HG02642 (cell line): ENCODE results near the gene AQP1.

Experiments used
- ATAC-seq: cut with Tn5 transposase; IDR thresholded peaks from one replicate; pipeline ENCODE4 v1.9.1; 2021; ENCODE audit warnings: mild to moderate bottlenecking; ENCODE audit not compliant: unreplicated experiment, poor library complexity

The AQP1 gene

DNA sequence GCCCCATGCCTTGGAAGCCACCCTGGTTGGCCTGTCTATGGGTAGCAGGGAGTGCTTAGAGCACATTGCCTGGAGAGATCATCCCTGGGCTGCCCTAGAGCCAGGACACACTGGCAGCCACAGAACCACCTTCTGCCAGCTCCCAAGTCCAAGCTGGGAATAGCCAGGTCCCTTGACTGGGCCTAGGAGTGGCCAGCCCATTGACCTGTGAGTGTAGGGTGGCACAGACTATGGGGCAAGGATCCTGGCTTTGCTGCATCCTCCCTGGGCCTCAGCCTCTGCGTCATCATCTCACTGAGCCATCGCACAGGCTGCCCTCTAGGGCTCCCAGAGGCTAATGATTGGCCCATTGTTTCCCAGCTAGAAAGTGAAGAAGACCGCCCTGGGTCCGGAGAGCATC is 7.0 kb downstream of the AQP1 start:
- no peak for ATAC-seq

DNA sequence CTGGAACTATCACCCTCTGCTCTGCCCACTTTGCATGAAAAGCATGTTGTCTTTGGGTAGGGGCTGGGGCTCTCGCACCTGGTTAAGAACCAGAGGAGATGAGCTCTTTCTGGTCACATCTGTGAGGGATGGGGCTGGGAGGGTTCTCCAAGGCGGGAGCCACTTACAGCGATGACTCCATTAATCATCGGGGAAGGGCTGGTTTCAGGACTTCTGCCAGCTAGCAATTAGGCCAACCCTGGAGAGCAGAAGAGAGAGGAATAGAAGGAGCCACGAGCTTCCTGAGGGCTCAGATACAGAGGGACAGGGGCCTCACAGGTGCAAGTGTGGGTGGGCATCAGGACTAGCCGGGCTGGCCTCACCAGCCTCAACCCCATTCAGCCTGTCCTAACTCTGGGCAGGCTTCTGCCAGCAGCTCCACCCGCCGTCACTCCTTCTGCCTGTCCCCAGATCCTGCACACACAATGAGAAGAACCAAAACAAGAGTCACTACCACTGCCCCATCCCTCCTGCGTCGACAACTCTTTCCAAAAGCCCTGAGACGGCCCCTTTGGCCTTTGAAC is 8.4 kb downstream of the AQP1 start:
- no peak for ATAC-seq

DNA sequence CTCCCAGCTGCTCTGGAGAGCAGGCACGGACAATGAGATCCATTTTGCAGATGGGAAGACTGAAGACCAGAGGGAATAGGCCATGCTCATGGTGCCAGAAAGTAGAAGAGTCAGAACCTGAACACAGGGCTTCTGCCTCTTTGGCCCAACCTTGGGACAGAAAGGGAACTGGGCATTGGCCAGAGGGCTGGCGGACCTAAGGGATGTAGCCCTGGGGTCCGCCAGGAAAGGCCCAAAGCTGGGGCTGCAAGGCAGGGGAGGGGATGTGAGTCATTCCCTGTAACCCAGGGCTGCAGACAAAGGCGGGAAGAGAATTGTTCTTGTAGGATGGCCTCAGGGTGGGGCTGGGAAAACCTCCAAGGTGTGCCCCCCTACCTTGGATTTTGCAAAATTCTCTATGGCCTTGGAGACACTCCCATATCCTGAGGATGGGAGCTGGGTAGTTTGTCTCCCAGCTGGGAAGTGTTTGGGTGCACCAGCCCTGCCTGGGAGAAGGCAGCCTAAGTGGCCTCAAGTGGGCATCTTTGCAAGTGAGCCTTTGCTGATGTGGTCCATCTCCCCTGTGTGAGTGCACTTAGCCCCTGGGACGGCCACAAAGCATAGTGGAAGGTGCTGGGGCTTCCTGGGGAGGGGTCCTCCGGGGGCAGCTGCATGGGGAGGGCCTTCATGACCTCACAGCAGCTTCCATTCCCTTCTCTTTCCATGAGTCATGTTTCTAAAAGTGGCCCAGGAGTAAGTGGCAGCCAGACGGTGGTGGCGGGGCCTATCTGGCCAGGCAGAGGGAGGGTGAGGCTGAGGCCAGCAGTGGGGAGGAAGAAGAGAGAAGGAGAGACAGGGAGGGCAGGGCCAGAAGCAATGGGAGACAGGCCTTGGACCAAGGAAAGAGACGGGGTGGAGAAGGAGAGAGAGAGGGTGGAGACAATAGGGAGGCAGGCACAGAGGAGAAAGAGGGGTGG is 9.2 kb downstream of the AQP1 start:
- no peak for ATAC-seq

DNA sequence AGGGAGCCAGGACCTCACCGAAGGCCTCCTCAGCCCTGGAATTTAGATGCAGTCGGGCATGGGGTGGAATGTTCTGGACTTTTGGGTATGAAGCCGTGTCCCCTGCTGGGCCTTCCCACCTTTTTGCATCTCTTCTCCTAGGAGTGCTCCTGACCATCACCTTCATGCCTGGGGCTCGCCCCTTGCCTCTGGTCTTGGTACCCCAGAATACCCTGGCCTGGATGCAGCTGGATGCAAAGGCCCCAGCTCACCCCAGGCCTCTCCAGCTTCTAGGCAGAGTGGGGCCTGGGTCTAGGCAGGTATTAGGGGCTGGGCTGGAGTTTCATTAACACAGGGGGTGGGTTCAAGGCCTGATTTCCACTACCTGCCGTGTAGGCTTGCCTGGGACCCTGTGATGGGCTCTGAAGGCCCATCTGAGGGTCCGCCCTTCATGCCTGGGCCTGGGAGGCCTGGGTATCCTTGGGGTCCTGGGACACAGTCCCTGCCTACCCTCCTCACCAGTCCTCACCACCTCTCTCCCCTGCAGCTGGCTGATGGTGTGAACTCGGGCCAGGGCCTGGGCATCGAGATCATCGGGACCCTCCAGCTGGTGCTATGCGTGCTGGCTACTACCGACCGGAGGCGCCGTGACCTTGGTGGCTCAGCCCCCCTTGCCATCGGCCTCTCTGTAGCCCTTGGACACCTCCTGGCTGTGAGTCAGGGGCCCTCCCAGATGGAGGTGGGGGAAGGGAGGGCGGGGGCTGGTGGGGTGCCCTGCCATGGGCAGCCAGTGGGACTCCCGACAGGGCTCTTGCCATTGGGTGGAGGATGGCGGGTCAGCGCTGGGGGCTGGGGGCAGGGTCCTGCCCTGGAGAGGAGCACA is 10.1 kb downstream of the AQP1 start:
- ATAC-seq = no peak

DNA sequence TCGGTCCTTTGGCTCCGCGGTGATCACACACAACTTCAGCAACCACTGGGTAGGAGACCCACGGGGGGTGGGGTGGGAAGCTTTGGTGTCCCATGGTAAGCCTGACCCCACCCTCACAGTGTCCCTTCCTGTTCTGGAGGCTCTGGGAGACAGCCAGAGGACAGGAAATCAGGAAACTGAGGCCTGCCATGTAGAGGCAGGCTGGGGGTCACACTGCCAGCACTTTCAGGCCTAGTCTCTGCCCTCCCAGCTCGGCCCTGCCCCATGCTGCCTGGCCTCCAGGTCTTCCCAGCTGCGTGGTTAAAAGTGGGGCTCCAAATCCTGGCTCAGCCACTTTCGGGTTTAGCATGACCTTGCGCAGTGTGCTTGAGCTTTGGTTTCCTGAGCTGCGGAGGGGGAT is 10.9 kb downstream of the AQP1 start:
- ATAC-seq = no peak

DNA sequence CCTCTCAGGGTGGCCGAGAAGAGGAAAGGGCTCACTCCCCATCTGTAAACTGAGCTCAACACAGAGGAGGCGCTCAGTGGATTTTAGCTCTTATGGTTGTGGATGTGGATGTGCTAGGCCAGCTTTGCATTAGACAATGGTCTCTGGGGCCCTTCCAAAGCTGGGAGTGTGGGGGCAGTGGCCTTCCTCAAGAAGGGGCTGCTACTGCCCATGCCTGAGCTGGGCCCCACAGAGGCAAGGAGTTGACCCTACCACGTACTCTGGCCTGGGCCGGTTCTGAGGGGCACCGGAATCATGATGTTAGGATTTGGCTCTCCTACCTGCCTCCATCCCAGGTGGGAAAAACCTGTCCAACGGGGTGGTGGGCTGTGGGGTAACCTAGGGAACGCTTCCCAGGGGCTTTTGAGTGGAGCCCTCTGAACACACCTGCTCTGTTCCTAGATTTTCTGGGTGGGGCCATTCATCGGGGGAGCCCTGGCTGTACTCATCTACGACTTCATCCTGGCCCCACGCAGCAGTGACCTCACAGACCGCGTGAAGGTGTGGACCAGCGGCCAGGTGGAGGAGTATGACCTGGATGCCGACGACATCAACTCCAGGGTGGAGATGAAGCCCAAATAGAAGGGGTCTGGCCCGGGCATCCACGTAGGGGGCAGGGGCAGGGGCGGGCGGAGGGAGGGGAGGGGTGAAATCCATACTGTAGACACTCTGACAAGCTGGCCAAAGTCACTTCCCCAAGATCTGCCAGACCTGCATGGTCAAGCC is 11.5 kb downstream of the AQP1 start:
- ATAC-seq = no peak

DNA sequence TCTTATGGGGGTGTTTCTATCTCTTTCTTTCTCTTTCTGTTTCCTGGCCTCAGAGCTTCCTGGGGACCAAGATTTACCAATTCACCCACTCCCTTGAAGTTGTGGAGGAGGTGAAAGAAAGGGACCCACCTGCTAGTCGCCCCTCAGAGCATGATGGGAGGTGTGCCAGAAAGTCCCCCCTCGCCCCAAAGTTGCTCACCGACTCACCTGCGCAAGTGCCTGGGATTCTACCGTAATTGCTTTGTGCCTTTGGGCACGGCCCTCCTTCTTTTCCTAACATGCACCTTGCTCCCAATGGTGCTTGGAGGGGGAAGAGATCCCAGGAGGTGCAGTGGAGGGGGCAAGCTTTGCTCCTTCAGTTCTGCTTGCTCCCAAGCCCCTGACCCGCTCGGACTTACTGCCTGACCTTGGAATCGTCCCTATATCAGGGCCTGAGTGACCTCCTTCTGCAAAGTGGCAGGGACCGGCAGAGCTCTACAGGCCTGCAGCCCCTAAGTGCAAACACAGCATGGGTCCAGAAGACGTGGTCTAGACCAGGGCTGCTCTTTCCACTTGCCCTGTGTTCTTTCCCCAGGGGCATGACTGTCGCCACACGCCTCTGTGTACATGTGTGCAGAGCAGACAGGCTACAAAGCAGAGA is 12.2 kb downstream of the AQP1 start:
- no peak for ATAC-seq

DNA sequence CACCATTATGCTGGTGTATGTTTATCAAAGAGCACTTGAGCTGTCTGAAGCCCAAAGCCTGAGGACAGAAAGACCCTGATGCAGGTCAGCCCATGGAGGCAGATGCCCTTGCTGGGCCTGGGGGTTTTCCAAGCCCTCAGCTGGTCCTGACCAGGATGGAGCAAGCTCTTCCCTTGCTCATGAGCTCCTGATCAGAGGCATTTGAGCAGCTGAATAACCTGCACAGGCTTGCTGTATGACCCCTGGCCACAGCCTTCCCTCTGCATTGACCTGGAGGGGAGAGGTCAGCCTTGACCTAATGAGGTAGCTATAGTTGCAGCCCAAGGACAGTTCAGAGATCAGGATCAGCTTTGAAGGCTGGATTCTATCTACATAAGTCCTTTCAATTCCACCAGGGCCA is 13.0 kb downstream of the AQP1 start:
- no peak for ATAC-seq

DNA sequence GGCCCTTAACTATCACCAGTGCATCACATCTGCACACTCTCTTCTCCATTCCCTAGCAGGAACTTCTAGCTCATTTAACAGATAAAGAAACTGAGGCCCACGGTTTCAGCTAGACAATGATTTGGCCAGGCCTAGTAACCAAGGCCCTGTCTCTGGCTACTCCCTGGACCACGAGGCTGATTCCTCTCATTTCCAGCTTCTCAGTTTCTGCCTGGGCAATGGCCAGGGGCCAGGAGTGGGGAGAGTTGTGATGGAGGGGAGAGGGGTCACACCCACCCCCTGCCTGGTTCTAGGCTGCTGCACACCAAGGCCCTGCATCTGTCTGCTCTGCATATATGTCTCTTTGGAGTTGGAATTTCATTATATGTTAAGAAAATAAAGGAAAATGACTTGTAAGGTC is 13.5 kb downstream of the AQP1 start:
- no peak for ATAC-seq

DNA sequence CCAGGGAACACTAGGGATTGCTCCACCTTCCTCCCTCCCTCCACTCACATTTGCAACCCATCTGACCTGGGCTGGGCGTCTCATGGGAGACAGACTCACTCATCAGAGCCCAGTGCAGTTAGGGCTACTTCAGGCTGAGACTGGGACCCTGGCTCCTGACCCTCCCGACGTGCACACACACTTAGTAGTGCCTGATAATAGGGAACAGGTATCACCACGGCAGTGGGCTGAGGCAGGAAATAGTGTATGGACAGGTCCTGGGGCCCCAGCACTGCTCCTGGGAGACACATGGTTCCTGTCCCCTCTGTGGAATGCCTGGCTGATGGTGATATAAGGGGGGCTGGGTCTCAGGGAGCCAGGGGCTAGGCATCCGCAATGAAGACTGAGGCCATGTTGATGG is 14.3 kb downstream of the AQP1 start:
- no peak for ATAC-seq

DNA sequence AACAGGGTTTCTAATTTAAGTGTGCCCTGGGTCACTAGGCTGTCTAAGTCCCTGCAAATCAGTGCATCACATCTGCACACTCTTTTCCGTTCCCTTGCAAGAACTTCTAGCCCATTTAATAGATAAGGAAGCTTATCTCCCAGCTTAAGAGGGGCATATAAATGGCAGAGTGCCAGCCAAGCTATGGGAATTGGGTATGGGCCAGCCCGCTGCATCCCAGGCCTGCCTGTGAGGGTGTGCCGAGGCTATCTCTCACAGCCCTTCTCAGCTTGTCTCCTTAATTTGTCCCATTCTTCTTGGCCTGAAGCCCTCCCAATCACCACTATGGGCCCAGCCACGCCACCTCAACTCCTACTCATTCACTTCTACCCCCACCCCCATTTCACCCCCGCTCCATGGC is 14.7 kb downstream of the AQP1 start:
- ATAC-seq = no peak

DNA sequence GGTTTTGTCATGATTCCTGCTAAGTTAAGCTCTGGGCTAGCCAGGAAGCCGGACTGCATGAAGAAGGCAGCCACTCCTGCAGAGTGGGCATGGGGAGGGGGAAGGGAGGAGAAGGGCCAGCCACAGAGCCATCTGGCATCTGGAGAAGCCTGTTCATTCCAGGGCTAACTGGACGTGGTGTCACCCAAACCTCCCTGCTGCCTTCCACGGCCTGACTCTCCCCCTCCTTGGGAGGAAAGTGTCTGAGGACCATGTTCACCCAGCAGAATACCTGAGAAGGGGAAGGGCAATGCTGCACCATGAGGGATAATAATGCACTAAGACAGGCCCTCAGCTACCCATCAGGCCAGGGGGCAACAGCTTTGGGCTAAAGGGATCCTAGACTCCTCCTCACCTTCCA is 15.4 kb downstream of the AQP1 start:
- ATAC-seq = no peak

DNA sequence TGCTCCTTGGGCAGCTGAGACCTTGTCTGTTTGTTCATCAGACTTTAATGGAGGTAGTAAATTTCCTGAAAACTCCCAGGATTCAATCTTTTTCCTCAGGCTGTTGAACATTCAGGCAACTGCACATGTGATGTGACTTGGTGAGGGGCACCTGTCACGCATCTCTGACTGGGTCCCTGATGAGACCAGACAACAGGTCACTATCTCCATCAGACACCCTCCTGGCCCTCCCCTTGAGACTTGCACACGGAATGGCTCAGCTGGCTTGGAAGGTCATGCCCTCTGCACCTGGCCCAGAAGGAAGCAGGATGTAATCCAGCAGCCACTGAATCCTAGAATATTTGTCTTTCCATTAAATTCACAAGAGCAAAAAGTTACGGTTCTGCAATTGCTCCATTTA is 15.9 kb downstream of the AQP1 start:
- ATAC-seq = no peak

DNA sequence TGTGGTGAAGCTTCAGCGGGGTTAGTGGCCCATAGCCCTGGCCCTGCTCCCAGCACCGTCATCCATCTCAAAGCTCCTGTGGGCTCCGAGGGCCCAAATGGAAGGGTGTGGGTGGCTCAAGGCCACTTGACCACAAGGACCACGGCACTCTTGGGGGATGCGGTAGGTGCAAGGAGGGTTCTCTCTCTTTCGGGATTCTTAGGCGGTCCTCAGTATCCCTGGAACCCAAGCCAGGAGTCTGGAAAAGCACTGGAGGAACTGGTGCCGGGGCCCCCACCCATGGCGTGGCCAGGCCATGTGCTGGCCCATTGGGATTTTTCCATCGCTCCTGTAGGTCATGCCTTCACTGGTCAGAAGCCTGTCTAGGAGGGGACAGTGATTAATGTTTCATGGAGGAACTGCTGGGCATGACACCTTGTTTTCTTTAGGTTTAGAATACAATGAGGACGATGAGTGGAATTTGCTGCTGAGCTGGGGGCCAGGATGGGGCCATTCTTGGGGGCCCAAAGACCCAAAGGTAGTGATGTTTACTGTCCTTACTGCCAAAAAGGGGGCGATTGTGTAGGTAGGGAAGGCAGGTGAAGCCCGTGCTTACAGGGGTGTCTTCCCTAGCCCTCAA is 16.7 kb downstream of the AQP1 start:
- ATAC-seq = no peak

DNA sequence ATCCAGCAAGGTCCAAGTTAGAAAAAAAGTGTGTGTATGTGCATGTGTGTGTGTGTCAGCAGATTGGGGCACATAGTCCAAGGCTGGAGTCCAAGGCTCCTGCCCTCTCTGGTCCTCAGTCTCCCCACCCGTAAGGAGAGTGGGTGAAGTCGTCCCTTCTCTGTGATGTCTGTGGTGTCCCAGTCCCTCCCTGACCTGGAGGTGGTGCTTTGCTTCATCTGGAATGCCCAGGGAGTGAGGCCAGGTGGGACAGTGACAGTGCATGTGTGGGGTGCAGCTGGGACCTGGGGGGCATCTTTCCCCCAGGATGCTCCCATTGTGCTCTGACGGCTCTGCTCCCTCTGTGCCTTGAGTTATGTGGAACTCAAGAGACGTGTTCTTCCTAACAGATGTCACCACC is 18.0 kb downstream of the AQP1 start:
- no peak for ATAC-seq

DNA sequence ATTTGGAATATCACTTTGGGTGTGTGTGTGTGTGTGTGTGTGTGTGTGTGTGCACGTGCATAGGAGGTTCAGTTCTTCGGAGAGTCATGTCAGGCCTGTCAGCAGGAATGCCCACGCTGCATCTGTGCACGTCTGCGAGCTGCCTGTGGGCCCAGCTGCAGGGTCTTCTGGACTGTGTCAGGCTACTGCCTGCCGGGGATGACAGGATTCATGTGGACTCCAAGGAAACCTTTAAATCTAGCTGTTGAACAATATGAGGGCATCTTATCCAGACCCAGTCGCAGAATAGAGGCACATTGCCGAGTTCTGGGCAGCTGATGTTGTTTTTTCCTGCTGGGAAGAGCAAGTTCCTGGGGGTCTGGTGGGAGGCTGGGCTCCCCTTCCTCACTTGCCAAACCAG is 19.0 kb downstream of the AQP1 start:
- ATAC-seq = no peak

DNA sequence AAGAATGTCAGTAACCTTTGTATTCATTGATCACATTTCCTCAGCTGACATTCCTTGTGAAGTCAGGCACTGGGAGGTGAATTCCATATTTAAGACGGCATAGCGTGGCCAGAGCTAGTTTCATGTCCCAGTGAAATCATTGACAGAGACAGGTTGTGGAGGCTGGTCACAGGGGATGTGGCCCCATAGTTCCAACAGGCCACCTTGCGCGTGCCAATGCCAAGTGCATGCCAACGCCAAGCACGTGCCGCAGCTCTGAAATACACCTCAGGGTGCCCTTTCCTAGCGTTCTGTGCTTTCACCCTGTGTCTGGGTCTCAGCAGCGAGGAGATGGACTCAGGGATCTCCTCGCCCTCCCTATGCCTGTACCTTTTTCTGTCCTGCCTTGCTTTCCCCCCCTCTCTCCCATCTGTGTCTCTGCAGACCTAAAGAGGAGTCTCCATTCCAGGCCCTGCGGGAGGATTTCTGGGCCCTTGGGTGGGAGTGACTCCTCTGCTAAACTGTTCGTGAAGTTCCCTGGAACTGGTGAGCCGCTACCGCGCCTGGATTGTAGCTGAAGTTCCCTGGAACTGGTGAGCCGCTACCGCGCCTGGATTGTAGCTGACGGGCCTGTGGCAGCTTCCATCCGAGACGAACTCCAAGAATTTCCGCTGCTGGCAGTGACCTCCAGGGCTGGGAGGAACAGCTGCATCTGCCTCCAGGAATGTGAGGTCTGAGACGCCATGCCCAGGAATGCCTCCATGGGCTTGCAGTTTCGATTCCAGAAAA is 19.7 kb downstream of the AQP1 start:
- no peak for ATAC-seq

DNA sequence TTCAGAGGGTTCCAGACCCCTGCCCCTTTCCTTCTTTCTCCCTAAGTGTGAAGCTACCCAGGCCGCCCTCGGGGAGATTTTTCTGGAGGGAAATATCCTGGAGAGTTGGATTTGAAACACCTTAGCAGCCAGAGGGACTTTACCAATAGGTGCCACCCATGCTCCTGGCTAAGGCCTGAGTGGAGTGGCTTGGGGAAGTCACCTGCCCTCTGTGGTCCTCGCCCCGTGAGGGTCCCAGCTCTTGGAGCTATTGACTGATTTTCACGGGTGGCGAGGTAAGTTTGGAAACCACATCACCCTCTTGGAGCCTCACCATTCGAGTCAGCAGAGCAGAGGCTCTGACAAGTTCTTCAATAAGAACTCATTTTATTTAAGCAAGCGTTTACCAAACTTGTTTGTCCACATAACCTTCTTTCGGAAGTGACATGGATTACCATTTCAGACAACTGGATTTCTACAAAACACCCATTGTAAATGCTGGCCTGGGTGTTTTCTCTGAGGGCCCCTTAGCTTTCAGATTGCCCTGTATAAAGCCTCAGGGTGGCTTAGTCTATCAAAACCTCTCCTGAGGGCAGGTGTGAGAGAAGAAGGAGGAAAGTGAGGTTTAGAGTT is 20.4 kb downstream of the AQP1 start:
- no peak for ATAC-seq
